Activated CD4-positive, alpha-beta memory T cell treated with anti-CD3 and anti-CD28 coated beads, Interleukin-2, amount 10 ng/mL, durations not matched to agents 7 days and 5 days (primary cell): ENCODE results near the gene ATP7B. TPM values are rescaled to one million over a fixed set of nuclear protein-coding genes. Genes with fewer than 3 reads are reported as not detected.
"Not testable (repeated sequence)": the region's sequence is repeated elsewhere in the genome, so short reads cannot be mapped to it uniquely, and the experiment has no call there.

ENCODE experiments used
- CTCF ChIA-PET: fragments of 350-600 bp; sonication (Branson Sonifier 250); formaldehyde crosslinking; loops from one replicate; lab custom pipeline; 2021; ENCODE audit warnings: antibody characterized with exemption, inconsistent platforms; lab: Charles Lee
- POLR2A ChIA-PET: fragments of 350-600 bp; sonication (Branson Sonifier 250); formaldehyde crosslinking; loops from one replicate; lab custom pipeline; 2021; ENCODE audit warnings: antibody characterized with exemption; lab: Charles Lee
- DNase-seq: peaks from one replicate; pipeline ENCODE4 v3.0.0-alpha.2; 2020
- H3K27ac Mint-ChIP-seq: one replicate; pipeline ENCODE4 v1.8.0; 2021; ENCODE audit warnings: mild to moderate bottlenecking, mixed read lengths
- H3K27me3 Mint-ChIP-seq: one replicate; pipeline ENCODE4 v1.8.0; 2021; ENCODE audit warnings: mixed read lengths
- H3K36me3 Mint-ChIP-seq: one replicate; pipeline ENCODE4 v1.8.0; 2021; ENCODE audit warnings: low read depth, mixed read lengths
- H3K4me1 Mint-ChIP-seq: one replicate; pipeline ENCODE4 v1.8.0; 2021; ENCODE audit warnings: mixed read lengths
- H3K4me3 Mint-ChIP-seq: one replicate; pipeline ENCODE4 v1.8.0; 2021; ENCODE audit warnings: mild to moderate bottlenecking, mixed read lengths
- H3K9me3 Mint-ChIP-seq: one replicate; pipeline ENCODE4 v1.8.0; 2021; ENCODE audit warnings: mixed read lengths
- total RNA-seq, 2 experiments: library from RNA; stranded (reverse); gene quantifications; one replicate each; pipeline ENCODE4 v1.2.3, GENCODE V29; 2021

ATP7B gene
- total RNA-seq, 2 experiments from 2014 or later = 0.78 to 0.88 TPM

GRCh38 chr13:51988988-51989618, 22.1 kb downstream of the ATP7B start:
- no peak overlapping the region for H3K4me3 Mint-ChIP-seq
- no peaks in the 10 kb centered on the region for H3K4me1 Mint-ChIP-seq
- ChIA-PET CTCF (no interaction called here), POLR2A (no interaction called here)
- H3K27ac Mint-ChIP-seq = no peak overlapping the region
- H3K9me3 Mint-ChIP-seq = no peaks in the 10 kb centered on the region
- peaks cover 41% of the 10 kb centered on the region for H3K27me3 Mint-ChIP-seq
- no peaks in the 10 kb centered on the region for H3K36me3 Mint-ChIP-seq
- DNase-seq = no peak

DNA sequence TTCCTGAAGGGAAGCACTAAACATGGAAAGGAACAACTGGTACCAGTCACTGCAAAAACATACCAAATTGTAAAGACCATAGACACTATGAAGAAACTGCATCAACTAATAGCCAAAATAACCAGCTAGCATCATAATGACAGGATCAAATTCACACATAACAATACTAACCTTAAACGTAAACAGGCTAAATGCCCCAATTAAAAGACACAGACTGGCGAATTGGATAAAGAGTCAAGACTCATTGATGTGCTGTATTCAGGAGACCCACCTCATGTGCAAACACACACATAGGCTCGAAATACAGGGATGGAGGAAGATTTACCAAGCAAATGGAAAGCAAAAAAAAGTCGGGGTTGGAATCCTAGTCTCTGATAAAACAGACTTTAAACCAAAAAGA, 26.3 kb downstream of the ATP7B start:
- DNase-seq, H3K27ac Mint-ChIP-seq, H3K36me3 Mint-ChIP-seq, H3K9me3 Mint-ChIP-seq, POLR2A ChIA-PET, H3K4me1 Mint-ChIP-seq, CTCF ChIA-PET, H3K4me3 Mint-ChIP-seq: not testable (repeated sequence)
- peaks cover 45% of the 10 kb centered on the region for H3K27me3 Mint-ChIP-seq

DNA sequence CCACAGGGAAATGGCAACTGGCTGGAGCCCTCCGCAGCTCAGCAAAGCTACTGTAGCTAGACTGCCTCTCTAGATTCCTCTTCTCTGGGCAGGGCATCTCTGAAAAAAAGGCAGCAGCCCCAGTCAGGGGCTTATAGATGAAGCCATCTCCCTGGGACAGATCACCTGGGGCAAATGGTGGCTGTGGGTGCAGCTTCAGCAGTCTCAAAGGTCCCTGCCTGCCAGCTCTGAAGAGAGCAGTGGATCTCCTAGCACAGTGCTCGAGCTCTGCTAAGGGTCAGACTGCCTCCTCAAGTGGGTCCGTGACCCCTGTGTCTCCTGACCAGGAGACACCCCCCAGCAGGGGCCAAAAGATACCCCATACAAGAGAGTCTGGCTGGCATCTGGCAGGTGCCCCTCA, 28.0 kb downstream of the ATP7B start:
- POLR2A ChIA-PET, H3K4me3 Mint-ChIP-seq, H3K27ac Mint-ChIP-seq, H3K9me3 Mint-ChIP-seq, H3K4me1 Mint-ChIP-seq, H3K36me3 Mint-ChIP-seq, DNase-seq, CTCF ChIA-PET: not testable (repeated sequence)
- peaks cover 42% of the 10 kb centered on the region for H3K27me3 Mint-ChIP-seq

- Mint-ChIP-seq H3K27ac (no peak overlapping the region), H3K4me3 (no peak overlapping the region), H3K9me3 (no peaks in the 10 kb centered on the region), H3K27me3 (peaks cover 25% of the 10 kb centered on the region), H3K36me3 (no peaks in the 10 kb centered on the region), H3K4me1 (no peaks in the 10 kb centered on the region)
- ChIA-PET POLR2A (no interaction called here), CTCF (no interaction called here)
- DNase-seq = no peak
These were observed 29.9 kb downstream of the ATP7B start for GRCh38 chr13:51981355-51981754.

GRCh38 chr13:51980908-51981307, 30.3 kb downstream of the ATP7B start:
- DNase-seq = no peak
- H3K4me1 Mint-ChIP-seq = no peaks in the 10 kb centered on the region
- H3K36me3 Mint-ChIP-seq = no peaks in the 10 kb centered on the region
- no peak overlapping the region for H3K27ac Mint-ChIP-seq
- H3K9me3 Mint-ChIP-seq = no peaks in the 10 kb centered on the region
- CTCF ChIA-PET = no interaction called here
- H3K27me3 Mint-ChIP-seq = peaks cover 21% of the 10 kb centered on the region
- no peak overlapping the region for H3K4me3 Mint-ChIP-seq
- POLR2A ChIA-PET = no interaction called here

- Mint-ChIP-seq H3K4me1 (no peaks in the 10 kb centered on the region), H3K27ac (no peak overlapping the region), H3K9me3 (no peaks in the 10 kb centered on the region), H3K27me3 (peaks cover 3% of the 10 kb centered on the region), H3K36me3 (no peaks in the 10 kb centered on the region), H3K4me3 (no peak overlapping the region)
- no peak for DNase-seq
- CTCF ChIA-PET = interaction anchor here (1.1 kb wide), 1 partner anchor 12 kb away, joined by 4 read pairs; no protein-coding TSS in a partner anchor
- POLR2A ChIA-PET = no interaction called here
These were observed 32.3 kb downstream of the ATP7B start for GRCh38 chr13:51978796-51979556.

DNA sequence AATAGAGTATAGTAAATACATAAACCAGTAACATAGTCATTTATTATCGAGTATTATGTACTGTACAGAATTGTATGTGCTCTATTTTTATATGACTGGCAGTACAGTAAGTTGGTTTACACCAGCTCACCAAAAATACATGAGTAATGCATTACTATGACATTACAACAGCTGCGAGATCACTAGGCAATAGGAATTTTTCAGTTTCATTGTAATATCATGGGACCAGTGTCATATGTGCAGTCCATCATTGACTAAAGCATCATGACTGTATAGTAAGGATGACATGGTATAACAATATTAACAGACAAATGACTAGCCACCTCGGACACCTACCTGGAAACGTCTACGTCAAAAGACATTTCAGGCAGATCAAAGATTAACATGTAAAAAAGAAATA, 33.6 kb downstream of the ATP7B start:
- POLR2A ChIA-PET = interaction anchor here (0.9 kb wide), 1 partner anchor 27 kb away, joined by 5 read pairs; no protein-coding TSS in a partner anchor
- Mint-ChIP-seq H3K9me3 (no peaks in the 10 kb centered on the region), H3K27me3 (peaks cover 3% of the 10 kb centered on the region), H3K4me3 (no peak overlapping the region), H3K4me1 (no peaks in the 10 kb centered on the region), H3K36me3 (no peaks in the 10 kb centered on the region), H3K27ac (no peak overlapping the region)
- no peak for DNase-seq
- CTCF ChIA-PET = interaction anchor here (0.7 to 1.9 kb wide), 3 partner anchors 14 to 24 kb away, joined by 3 to 6 read pairs (median 4); no protein-coding TSS in a partner anchor

- Mint-ChIP-seq H3K4me3 (no peak overlapping the region), H3K27ac (no peak overlapping the region), H3K4me1 (peaks cover 3% of the 10 kb centered on the region), H3K9me3 (no peaks in the 10 kb centered on the region), H3K36me3 (no peaks in the 10 kb centered on the region), H3K27me3 (peaks cover 3% of the 10 kb centered on the region)
- no peak for DNase-seq
- POLR2A ChIA-PET = interaction anchor here (0.9 kb wide), 1 partner anchor 28 kb away, joined by 5 read pairs; no protein-coding TSS in a partner anchor
- CTCF ChIA-PET = interaction anchor here (0.7 to 1.9 kb wide), 4 partner anchors 15 to 52 kb away, joined by 3 to 6 read pairs (median 4); no protein-coding TSS in a partner anchor
These were observed 34.4 kb downstream of the ATP7B start for GRCh38 chr13:51976890-51977289.

GRCh38 chr13:51976423-51976822, 34.8 kb downstream of the ATP7B start:
- POLR2A ChIA-PET = interaction anchor here (0.9 kb wide), 1 partner anchor 28 kb away, joined by 5 read pairs; no protein-coding TSS in a partner anchor
- no peaks in the 10 kb centered on the region for H3K36me3 Mint-ChIP-seq

DNA sequence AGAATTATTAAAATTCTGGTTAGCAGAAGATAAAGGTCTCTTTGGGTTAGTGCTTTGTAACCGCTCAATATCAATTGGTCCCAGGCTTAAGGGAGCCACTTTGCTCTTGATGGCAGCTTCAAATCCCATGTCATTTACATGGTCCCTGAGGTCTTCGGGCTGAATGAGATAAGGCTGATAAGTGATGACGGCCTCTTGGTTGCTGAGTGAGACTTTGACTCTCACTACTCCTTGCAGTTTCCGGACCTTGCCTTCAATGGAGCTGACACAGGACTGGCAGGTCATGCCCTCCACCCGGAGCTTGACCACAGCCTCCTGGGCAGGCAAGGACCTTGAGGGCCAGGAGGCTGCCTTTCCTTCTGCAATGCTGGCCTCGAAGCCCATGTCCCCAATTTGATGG, 36.8 kb downstream of the ATP7B start:
- Mint-ChIP-seq H3K36me3 (no peaks in the 10 kb centered on the region), H3K9me3 (no peaks in the 10 kb centered on the region), H3K4me1 (peaks cover 11% of the 10 kb centered on the region), H3K27me3 (peaks cover 2% of the 10 kb centered on the region), H3K27ac (no peak overlapping the region), H3K4me3 (no peak overlapping the region)
- CTCF ChIA-PET = no interaction called here
- POLR2A ChIA-PET = no interaction called here
- no peak for DNase-seq

More at GRCh38 chr13:51976423-51976822, 34.8 kb downstream of the ATP7B start:
- Mint-ChIP-seq H3K4me3 (no peak overlapping the region), H3K27ac (no peak overlapping the region), H3K9me3 (no peaks in the 10 kb centered on the region), H3K4me1 (peaks cover 3% of the 10 kb centered on the region), H3K27me3 (peaks cover 2% of the 10 kb centered on the region)
- no peak for DNase-seq
- CTCF ChIA-PET = interaction anchor here (0.7 to 1.9 kb wide), 5 partner anchors 10 to 51 kb away, joined by 3 to 6 read pairs (median 3); no protein-coding TSS in a partner anchor

- no peaks in the 10 kb centered on the region for H3K36me3 Mint-ChIP-seq
- peaks cover 28% of the 10 kb centered on the region for H3K4me1 Mint-ChIP-seq
- no peak overlapping the region for H3K27ac Mint-ChIP-seq
- H3K27me3 Mint-ChIP-seq = peaks cover 2% of the 10 kb centered on the region
- no peaks in the 10 kb centered on the region for H3K9me3 Mint-ChIP-seq
- no peak overlapping the region for H3K4me3 Mint-ChIP-seq
- CTCF ChIA-PET = interaction anchor here (0.7 to 1.5 kb wide), 3 partner anchors 9 to 29 kb away, joined by 3 to 4 read pairs (median 3); no protein-coding TSS in a partner anchor
- POLR2A ChIA-PET = interaction anchor here (0.9 kb wide), 1 partner anchor 20 kb away, joined by 3 read pairs; no protein-coding TSS in a partner anchor
- no peak for DNase-seq
These were observed 39.5 kb downstream of the ATP7B start for GRCh38 chr13:51971520-51972426.

- no peak overlapping the region for H3K27ac Mint-ChIP-seq
- peaks cover 5% of the 10 kb centered on the region for H3K27me3 Mint-ChIP-seq
- no peak for DNase-seq
- CTCF ChIA-PET = no interaction called here
- H3K4me1 Mint-ChIP-seq = peaks cover 39% of the 10 kb centered on the region
- no peaks in the 10 kb centered on the region for H3K36me3 Mint-ChIP-seq
- no peaks in the 10 kb centered on the region for H3K9me3 Mint-ChIP-seq
- no peak overlapping the region for H3K4me3 Mint-ChIP-seq
- POLR2A ChIA-PET = no interaction called here
These were observed 40.9 kb downstream of the ATP7B start for GRCh38 chr13:51970349-51970748.
